ENCODE data around the gene SERPINB10.

Gene SERPINB10

DNA sequence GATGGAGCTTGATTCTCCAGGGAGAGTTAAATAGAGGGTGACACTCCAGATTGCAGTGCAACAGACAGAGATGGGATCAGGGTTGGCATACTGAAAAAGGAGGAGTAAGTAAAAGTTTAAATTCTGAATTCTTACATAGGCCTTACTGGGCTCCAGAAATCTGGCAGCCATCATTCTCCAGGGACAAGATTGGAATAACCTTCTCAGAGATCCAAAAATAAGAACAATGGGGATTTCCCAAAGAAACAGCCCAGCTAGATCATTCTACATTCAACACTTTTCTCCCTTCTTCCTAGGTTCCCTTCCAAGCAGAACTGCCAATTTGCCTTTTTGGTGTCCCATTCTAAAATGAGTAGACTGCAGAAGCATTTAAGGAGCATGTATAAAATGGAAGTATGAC is 35.2 kb upstream of the SERPINB10 start:
- no peak overlapping the region for H3K4me2 ChIP-seq (ENCODE audit: low read length)
- no peak overlapping the region for H3K27ac ChIP-seq (ENCODE audit: low read depth, low read length, poor library complexity, severe bottlenecking)
- no peak overlapping the region for H2AFZ ChIP-seq (ENCODE audit: low read length)
- no peak overlapping the region for H3K4me3 ChIP-seq (ENCODE audit: low read depth, low read length, poor library complexity, severe bottlenecking)
- no peaks in the 10 kb centered on the region for H3K36me3 ChIP-seq (ENCODE audit: insufficient read depth, low read length)
- H3K27me3 ChIP-seq (ENCODE audit: insufficient read depth, low read length), result no peaks in the 10 kb centered on the region
- H3K9me3 ChIP-seq (ENCODE audit: low read length), result no peaks in the 10 kb centered on the region
- H3K9ac ChIP-seq (ENCODE audit: low read length), result no peak overlapping the region
- no peaks in the 10 kb centered on the region for H3K79me2 ChIP-seq (ENCODE audit: insufficient read depth, low read length)
- TF ChIP-seq, protein P1, sequence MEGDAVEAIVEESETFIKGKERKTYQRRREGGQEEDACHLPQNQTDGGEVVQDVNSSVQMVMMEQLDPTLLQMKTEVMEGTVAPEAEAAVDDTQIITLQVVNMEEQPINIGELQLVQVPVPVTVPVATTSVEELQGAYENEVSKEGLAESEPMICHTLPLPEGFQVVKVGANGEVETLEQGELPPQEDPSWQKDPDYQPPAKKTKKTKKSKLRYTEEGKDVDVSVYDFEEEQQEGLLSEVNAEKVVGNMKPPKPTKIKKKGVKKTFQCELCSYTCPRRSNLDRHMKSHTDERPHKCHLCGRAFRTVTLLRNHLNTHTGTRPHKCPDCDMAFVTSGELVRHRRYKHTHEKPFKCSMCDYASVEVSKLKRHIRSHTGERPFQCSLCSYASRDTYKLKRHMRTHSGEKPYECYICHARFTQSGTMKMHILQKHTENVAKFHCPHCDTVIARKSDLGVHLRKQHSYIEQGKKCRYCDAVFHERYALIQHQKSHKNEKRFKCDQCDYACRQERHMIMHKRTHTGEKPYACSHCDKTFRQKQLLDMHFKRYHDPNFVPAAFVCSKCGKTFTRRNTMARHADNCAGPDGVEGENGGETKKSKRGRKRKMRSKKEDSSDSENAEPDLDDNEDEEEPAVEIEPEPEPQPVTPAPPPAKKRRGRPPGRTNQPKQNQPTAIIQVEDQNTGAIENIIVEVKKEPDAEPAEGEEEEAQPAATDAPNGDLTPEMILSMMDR (IDR thresholded peaks at IDR 0.05; ENCODE audit: low read length), result no peak
- no peak for TF ChIP-seq EZH2 (IDR thresholded peaks at IDR 0.05; ENCODE audit: borderline replicate concordance, low read length)
- no peaks in the 10 kb centered on the region for H4K20me1 ChIP-seq (ENCODE audit: insufficient read depth, low read length)
- no peaks in the 10 kb centered on the region for H3K4me1 ChIP-seq (ENCODE audit: insufficient read depth, low read length, severe bottlenecking)
- no peaks in the 10 kb centered on the region for H3K9me2 ChIP-seq (ENCODE audit: low read depth, low read length)
- no peaks in the 10 kb centered on the region for H3F3A ChIP-seq (ENCODE audit: insufficient read depth, low read length)

DNA sequence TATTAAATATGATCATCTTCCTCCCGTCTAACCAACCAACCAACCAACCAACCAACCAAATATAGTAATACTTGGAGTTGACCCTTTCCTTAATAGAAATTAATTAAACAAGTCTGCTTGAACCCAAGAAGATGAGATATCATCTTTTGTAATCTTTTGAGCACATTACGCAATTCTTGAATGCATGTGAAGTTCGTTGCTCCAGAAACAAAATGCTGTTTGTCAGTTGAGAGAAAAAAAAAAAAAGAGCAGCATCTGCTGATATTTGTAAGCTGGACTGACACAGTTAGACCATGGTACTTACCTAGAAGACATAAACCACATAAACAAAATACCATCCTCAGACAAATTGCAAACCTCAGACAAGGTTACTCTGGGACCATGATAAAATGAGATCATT is 29.4 kb upstream of the SERPINB10 start:
- Histone ChIP-seq H3K4me2 (ENCODE audit: low read length) (no peak overlapping the region), H3K27ac (ENCODE audit: low read depth, low read length, poor library complexity, severe bottlenecking) (no peak overlapping the region), H3K9me2 (ENCODE audit: low read depth, low read length) (no peaks in the 10 kb centered on the region), H2AFZ (ENCODE audit: low read length) (no peak overlapping the region), H3F3A (ENCODE audit: insufficient read depth, low read length) (no peaks in the 10 kb centered on the region), H3K9me3 (ENCODE audit: low read length) (no peaks in the 10 kb centered on the region), H3K4me1 (ENCODE audit: insufficient read depth, low read length, severe bottlenecking) (no peaks in the 10 kb centered on the region), H3K4me3 (ENCODE audit: low read depth, low read length, poor library complexity, severe bottlenecking) (no peak overlapping the region), H3K36me3 (ENCODE audit: insufficient read depth, low read length) (no peaks in the 10 kb centered on the region), H3K27me3 (ENCODE audit: insufficient read depth, low read length) (no peaks in the 10 kb centered on the region), H3K79me2 (ENCODE audit: insufficient read depth, low read length) (no peaks in the 10 kb centered on the region), H4K20me1 (ENCODE audit: insufficient read depth, low read length) (no peaks in the 10 kb centered on the region), H3K9ac (ENCODE audit: low read length) (no peak overlapping the region)
- TF ChIP-seq EZH2 (IDR thresholded peaks at IDR 0.05; ENCODE audit: borderline replicate concordance, low read length), result no peak
- TF ChIP-seq, protein P1 (IDR thresholded peaks at IDR 0.05; ENCODE audit: low read length), result no peak

DNA sequence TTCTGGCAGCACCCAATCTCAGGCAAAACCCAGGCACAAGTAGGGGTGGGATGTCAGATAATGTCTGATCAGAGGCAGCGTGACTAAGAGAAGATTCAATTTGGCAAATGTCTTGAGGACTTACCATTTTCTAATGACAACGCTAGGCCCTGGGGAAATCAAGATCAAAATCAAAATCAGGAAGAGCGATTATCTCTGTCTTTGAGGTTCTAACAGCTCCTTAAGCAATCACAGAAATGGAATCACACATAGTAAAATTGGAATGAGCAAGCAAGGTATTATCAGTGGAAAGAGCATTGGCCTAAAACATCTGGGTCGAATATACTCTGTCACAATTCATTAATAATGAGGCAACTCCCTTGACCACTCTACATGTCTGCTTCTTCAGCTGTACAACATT is 28.8 kb upstream of the SERPINB10 start:
- no peaks in the 10 kb centered on the region for H3F3A ChIP-seq (ENCODE audit: insufficient read depth, low read length)
- no peaks in the 10 kb centered on the region for H3K79me2 ChIP-seq (ENCODE audit: insufficient read depth, low read length)
- no peak overlapping the region for H3K9ac ChIP-seq (ENCODE audit: low read length)
- no peak overlapping the region for H2AFZ ChIP-seq (ENCODE audit: low read length)
- no peak overlapping the region for H3K4me2 ChIP-seq (ENCODE audit: low read length)
- no peaks in the 10 kb centered on the region for H3K9me2 ChIP-seq (ENCODE audit: low read depth, low read length)
- H3K27ac ChIP-seq (ENCODE audit: low read depth, low read length, poor library complexity, severe bottlenecking), result no peak overlapping the region
- H3K36me3 ChIP-seq (ENCODE audit: insufficient read depth, low read length), result no peaks in the 10 kb centered on the region
- H3K27me3 ChIP-seq (ENCODE audit: insufficient read depth, low read length), result no peaks in the 10 kb centered on the region
- no peaks in the 10 kb centered on the region for H3K9me3 ChIP-seq (ENCODE audit: low read length)
- no peak overlapping the region for H3K4me3 ChIP-seq (ENCODE audit: low read depth, low read length, poor library complexity, severe bottlenecking)
- H4K20me1 ChIP-seq (ENCODE audit: insufficient read depth, low read length), result no peaks in the 10 kb centered on the region
- TF ChIP-seq EZH2 (IDR thresholded peaks at IDR 0.05; ENCODE audit: borderline replicate concordance, low read length), result no peak
- TF ChIP-seq, protein P1 (IDR thresholded peaks at IDR 0.05; ENCODE audit: low read length), result no peak
- H3K4me1 ChIP-seq (ENCODE audit: insufficient read depth, low read length, severe bottlenecking), result no peaks in the 10 kb centered on the region

Measured in OCI-LY1 (cell line).